NCI-H2107 (cell line): ENCODE measurements around the gene NUP62.

Experiments
- DNase-seq: peaks from one replicate; lab custom pipeline; 2025; lab: John Stamatoyannopoulos, UW

Gene NUP62

DNA sequence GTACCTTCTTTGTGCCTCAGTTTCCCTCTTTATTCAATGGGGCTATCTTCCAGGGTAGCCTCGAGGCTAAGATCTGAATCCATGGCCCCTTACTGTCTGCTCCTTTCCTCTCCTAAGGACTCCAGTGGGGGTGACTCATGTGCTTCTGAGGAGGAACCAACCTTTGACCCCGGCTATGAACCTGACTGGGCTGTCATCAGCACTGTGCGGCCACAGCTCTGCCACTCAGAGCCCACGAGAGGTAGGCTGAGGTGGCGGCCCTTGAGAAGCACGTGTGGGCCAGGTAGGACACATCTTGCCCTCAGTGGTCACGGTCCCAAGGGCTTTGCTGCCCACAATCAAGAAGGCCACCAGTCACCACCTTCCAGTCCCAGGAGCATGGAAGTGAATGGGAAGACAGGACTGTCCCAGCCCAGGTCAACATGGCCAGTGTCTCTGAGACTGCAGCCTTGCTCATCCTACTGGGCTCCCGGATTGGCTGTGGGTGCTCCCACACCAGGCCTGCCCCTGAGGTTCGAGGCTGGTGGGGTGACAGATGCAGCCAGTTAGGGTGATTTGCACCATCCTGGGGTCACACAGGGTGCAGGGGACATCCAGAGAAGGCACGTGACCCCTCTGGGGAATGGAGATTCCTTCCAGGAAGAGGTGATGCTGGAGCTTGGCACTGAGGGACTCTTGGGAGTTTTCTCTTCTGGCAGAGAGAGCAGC lies 49.0 kb downstream of the NUP62 start:
- DNase-seq = no peak

DNA sequence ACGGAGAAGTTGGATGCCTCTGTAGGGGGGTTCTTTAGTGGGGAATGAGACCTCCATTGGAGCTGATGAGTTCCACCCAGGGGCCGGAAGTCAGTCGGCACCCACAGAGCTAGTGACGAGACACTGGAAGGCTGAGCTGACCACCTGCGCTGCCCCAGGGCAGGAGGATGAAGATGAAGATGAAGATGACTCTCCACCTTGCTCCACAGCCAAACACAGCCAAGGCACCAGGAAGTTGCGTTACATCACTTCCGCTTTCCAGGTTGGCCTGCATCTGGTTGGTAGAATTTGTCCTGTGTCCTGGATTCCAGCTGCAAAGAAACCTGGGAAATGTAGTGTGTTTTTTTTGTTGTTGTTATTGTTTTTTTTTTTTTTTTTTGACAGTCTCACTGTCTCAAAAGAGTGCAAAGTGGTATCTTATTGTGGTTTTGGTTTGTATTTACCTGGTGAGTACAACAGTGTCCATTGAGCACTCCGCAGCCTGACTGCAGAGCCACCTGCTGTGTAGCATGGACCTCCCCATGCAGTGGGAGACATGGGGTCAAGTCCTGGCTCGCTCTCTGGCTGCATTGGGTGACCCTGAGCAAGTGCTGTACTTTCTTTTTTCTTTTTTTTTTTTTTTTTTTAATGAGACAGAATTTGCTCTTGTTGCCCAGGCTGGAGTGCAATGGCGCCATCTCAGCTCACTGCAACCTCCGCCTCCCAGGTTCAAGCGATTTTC lies 49.9 kb downstream of the NUP62 start:
- DNase-seq = no peak

DNA sequence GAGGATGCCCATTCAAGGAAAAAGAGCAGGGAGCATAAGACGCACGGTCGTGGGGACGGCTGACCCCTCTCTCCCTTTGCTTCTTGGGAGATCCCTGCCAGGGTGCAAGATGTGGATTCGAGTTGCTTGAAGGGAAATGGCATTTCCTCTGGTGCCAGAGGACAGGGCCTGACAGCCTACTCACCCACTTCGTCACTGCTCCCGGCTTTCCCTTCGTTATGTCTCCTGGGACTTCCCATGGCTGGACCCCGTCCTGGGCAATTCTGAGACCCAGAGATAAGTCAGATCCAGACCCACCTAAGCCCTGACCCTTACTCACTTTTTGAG lies 50.6 kb downstream of the NUP62 start:
- no peak for DNase-seq

DNA sequence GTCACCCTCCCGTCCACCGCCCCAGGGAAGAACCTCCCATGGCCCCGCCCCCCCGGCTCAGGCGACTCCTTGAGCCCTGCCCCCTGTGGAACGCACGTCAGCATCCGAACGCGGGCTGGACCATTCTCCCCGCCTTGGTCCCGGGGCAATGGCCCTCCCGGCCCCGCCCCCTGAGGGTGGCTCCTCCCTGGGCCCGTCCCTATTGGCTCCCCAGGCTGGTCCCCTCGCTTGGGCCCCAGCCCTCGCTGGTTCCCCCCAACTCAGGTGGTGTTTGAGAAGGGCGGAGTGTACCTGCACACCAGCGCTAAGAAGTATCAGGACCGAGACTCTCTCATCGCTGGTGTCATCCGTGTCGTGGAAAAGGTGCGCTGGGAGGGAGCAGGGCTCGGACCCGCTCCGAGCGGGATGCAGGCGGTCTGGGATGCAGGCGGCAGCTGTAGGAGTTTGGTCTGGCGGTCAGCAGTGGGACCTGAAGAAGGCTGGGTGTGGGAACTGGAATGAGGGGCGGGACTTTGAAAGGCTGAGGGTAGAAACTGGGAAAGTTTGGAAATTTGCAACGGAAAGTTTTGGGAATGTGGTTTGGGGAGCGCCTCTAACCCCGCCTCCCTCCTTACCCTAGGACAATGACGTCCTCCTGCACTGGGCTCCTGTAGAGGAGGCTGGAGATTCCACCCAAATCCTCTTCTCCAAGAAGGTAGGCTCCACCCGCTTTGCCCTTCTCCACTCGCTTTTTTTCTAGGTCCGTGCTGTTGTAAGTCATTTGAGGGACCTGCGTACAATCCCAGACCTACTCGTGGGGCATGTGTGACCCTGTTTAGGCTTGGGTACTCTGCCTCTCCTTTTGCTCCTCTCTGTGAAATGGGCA lies 51.2 kb downstream of the NUP62 start:
- peak; percentile 90 for DNase-seq

DNA sequence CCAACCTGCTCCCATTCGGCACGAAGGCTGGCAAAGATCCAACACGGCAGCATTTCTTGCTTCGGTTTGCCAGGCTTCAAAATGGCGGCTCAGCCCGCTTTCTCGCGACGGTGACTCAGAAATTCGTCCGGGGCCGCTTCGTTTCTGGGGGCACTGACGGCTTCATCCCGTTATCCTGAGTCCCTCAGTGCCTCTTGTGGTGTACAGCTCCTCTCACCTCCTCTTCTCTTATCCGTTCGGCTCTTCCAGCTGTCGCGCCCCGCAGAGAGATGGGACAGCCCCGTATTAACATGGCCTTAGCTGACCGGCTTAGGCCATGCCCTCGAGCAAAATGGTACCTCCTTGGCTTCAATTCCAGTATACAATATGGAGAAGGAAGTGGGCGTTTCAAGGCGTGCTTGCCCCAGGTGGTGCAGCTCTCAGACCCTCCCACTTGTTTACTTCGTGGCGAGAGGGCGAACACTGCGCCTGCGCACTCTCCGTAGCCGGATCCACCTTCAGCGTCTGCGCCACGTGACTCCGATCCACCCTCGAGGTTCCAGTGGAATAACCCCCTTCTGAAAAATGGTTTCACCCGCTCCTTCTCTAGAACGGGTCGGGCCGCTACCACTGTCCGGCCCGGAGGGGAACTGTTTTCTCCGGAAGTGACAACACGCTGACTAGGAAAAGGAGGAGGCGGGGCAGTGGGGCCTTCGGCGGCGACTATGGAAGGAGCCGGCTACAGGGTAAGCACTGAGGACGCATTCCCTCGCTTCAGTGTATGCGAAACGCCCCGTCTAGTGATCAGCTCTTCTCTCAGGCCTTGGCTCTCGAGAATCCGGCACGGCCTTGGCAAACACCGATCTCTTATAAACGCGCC lies 52.1 kb downstream of the NUP62 start, which contains the start of the genes AKT1S1 and TBC1D17:
Gene AKT1S1, minus strand, starts transcription at position 336 of the 859 bp plus-strand sequence. CDS start 4,060 bp downstream, outside the sequence.
Gene TBC1D17, plus strand, starts transcription at position 683 of the 859 bp plus-strand sequence. Its CDS starts 22 bp downstream, at position 705.
- peak; percentile 98 for DNase-seq

DNA sequence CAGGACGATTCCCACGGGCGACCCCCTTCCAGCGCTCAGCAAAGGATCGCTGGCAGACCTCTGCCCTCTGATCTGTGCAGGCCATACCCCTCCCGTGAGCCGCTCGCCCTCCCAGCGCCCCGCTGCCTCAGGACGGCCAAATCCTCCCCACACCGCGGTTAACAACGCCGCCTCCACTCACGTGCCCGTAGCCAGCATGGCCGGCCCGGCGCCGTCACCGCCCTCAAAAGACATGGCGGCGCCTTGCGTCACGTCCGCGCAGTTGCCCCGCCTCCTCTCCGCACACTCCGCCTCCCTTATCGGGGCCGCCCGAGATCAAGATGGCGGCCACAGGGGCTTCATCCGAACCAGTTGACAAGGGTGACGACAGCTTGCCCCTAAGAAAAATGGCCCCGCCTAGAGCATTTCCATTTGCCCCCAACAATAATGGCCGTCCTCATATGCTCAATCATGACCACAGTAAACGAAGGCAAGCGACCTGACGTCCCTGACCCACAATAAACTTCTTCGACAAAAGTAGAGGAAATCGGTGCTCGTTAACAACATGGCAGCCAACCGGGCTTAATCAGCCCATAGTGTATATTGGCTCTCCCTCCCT lies 52.8 kb downstream of the NUP62 start:
- peak; percentile 96 for DNase-seq

DNA sequence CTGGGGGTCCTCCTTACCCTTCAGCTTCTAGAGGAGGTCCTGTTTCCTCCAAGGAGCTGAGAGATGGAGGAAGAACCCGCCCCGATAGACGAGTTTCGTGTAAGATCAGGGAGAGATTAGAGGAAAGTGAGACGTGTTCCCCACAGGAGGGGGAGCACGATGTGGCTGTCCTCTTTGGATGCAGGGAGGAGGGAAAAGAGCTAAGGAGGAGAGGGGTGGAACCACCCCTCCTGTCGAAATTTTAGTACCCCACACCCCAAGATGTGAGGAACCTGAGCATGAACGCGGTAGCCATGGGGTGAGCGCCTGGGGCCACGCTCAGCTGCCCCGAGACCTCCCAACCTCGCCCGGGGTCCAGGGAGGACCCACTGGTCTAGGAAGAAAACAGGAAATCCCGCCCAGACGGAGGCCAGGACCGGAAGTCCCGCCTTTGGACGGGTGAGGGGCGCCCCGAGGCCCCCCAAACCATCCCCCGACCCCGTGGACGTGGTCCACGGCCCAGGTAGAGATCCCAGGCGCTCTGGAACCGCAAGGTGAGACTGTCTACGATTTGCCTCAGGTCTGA lies 53.4 kb downstream of the NUP62 start:
- DNase-seq = no peak

DNA sequence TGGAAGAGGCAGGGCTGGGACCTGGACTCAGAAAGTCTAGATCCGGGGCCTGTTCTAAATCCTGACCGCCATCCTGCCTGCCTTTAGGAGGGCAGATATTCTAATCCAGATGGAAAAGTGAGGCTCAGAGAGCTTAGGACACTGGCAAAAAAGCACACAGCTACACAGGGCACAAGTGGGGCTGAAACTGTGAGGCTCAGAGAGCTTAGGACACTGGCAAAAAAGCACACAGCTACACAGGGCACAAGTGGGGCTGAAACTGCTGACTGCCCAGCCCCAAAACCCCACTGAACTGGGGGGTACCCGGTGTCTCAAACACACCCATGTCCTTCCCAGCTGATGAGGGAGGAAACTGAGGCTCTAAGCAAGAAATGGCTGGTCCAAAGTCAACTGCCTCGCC lies 54.1 kb downstream of the NUP62 start:
- no peak for DNase-seq

DNA sequence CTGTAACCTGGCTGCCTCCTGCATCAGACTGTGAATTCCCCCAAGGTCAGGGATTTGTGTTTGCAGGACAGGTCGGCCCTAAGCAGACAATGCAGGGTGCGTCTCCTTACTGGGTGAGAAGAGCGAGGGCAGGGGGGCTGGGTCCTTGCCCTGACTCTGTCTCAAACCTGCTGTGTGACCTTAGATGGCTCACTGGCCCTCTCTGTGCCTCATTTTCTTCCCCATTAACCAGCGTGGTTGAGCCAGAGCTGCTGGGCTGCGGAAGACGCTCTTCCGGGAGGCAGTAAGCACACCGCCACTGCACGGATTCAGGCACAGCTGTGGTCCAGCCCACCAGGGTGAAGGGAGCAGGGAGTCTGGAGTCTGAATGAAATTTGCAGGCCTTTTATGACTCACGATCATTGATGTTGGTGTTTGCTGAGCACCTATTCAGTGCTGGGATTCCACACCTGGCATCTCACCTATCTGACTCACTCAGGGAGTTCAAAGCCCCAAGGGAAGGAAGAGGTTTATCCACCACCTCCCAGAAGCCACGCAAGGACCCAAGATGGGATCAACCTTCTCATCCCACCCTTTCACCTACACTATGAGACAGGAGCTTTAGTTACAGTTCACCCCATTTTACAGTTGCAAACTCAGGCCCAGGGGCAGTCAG lies 54.7 kb downstream of the NUP62 start:
- no peak for DNase-seq

DNA sequence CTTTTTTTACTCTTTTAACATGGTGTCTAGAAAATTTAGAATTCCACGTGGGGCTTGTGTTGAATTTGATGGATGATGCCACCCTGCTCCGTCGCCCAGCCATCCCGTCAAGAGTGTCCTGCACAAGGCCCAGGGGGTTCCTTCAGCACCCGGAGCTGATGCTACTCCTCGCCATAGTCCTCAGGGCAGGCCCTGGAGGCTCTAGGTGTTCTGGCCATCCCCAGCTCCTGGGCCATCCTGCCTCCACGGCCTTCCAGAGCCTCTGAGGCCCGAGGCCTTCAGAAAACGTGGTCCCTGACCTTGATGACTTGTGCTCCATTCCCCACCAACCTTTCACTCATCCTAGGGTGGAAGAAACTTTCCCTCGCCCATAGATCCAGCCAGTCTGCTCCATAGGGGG lies 55.5 kb downstream of the NUP62 start:
- DNase-seq = no peak

DNA sequence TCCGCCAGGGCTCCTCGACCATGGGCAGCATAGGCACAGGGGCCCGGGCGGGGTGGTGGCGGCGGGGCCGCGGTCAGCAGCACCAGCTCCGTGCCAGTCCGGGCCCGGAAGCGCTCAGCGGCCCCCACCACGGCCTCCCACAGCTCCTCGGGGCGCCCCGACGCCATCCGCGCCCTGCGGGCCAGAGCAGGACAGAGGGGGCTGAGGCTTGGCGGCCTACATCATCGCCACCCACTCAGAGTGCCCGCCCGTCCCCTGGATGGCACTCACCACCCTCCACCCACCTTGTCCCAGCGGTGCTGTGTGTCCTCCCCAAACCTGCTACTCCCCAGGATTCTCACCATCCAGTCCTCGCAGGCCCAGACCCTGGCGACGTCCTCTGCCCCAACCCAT lies 56.2 kb downstream of the NUP62 start:
- DNase-seq = no peak

DNA sequence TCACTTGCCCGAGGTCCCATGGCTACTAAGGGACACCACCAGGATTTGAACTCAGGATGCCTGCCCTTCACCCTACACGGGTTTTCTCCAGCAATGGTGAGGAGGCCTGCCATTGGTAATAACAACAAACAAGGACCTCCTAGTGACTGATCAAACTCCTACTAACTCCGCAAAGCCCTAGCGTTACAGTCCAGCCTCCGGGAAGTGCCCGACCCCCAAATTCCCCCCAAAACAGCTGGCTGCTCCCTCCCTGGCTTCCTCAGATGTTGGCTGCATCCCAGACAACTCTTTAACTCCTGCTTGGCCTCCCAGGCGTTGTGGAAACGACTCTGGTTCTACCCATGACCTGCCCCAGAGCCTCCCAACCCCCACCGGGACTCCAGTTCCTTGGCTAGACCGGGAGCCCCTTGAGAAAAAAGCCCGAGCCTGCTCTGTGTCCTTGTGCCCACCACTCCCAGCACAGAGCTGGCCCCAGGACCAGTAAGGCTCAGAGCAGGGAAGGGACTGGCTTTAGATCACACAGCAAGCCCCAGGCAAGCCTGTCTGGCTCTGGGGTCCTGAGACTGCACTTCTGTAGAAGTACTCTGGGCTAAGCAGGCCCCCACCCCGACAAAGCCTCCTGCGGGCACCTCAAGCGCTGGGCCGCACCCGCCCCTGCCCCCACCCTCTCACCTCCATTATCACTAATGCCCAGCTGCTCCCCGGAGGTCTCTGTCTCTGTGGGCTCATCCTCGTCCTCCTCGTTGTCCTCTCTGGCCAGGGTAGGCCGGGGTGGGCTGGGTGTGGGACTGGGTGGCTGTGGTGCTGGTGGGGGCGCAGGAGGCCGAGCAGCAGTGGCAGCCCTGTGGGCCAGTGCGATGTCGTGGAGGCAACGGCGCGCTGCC lies 56.8 kb downstream of the NUP62 start:
- DNase-seq = no peak

DNA sequence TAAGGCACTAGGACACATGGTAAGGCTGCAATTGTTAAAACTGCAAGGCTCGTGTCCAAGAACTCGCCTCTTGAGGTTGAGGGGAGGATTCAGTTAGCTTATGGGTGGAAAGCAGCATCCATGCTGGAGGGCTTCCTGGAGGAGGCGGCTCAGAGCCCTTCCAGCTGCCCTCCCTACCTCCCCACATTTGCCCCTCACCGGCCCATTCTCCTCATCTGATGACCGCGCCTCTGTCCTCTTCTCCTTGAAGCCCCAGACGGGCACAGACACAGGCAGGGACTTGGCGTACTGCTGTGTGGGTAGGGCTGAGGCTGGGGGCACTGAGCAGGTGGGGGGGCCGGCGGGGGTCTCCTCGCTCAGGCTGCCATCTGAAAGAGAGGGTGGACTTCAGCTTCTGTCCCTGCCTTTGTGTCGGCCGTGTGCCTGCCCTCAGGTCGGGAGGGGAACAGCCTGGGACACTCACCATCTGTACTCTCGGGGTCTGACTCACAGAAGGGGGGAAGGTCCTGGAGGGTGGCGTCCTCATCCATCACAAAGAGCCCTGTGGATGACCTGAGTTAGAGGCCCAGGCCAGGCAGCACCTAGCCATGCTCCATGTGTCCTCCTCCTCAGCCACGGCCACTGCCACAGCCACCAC lies 57.8 kb downstream of the NUP62 start:
- no peak for DNase-seq

DNA sequence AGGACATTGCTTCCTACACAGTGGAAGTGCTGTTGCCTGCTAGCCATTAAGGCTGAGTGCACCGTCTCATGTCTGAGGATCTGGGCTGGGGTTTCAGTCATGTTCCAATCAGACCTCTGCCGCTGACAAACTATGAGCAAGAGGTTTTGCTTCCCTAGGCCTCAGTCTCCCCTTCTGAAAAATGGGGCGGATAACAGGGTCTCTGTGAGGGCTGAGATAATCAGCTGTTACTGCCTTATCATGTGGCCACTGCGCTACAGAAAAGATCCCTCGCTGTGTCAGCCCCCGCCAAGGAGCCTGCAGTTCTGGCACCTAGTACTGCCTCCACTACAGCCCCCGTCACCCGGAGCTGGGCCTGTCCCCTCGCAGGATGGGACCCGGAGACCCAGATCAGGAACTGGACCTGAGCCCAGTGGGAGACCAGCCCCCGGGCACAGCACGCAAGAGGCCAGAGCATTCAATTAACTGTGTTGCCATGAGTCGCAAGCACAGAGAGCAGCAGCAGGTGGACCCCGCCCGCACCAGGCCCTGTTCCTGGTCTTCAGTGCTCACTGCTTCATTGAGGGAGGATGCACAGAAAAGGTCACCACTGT lies 58.9 kb downstream of the NUP62 start:
- no peak for DNase-seq

DNA sequence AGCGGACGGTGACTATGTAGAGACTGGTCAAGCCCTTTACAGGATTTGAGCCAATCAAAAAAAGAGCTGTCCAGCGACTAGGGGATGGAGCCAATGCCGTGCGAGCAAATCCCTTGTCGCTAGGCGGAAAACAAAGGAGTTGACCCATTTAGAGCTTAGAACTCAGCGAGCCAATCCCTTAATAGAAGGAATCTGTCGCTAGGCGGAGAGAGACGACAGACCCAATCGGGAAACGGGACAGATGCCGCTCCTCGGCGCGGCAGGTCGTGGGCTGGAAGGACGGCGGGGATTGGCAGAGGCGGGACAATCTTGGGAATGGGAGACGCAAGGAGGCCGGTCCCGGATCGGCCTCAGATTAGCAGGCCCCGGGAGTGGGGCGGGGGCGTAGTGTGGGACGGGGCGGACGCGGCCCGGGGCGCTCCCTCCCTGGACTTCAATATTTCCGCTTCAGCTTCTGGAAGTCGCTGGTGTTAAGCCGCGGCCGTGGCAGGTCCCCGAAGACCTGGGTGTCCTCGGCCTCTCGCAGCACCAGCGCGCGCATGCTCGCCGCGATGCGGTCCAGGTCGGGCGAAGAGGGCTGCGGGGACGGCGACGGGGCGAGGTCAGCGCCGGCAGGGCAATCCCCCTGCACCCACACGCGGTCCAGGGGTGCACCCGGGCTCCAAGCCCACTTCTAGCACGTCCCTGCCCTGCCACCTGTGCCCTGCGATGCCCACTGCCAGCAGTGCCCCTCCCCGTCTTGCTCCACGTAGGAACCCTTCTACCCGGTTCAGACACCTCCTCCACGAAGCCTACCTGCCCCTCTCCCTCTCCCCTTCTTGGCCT lies 59.6 kb downstream of the NUP62 start:
- peak; percentile 97 for DNase-seq

DNA sequence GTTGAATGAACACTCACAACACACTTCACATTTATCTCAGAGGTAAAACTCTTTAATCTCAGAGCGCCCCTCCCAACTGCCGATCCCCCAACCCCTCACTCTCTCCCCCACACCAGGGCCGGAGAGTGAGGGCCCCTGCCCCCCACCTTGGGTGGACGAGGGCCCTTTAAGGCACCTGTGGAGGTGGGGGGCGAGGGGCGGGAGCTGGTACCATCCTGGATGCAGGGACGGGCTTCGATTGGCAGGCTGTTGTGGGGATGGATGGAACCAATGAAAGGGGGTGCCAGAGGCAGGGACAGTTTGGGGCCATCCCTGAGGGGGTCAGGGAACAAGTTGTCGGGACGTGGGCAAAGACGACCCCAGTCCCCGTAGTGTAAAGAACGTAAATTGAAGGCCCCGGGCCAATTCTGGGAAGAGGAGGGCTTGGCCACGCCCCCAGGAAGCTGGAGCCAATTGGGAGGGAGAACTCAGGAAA lies 60.3 kb downstream of the NUP62 start:
- no peak for DNase-seq
